NCI-H2081 treated with DMSO at 0.1 percent for 48 hours (cell line): Measurements from ENCODE around the gene GNB1L.

Experiments
- DNase-seq: peaks from one replicate; lab custom pipeline; 2025; lab: John Stamatoyannopoulos, UW

The GNB1L gene

GRCh38 chr22:19876314-19876940, 21.8 kb upstream of the GNB1L start:
- no peak for DNase-seq

- no peak for DNase-seq
These were observed 21.0 kb upstream of the GNB1L start for GRCh38 chr22:19875531-19876313.

GRCh38 chr22:19875061-19875530, 20.4 kb upstream of the GNB1L start:
- no peak for DNase-seq

GRCh38 chr22:19874307-19875060, 19.8 kb upstream of the GNB1L start:
- DNase-seq: no peak

GRCh38 chr22:19873960-19874306, 19.3 kb upstream of the GNB1L start:
- no peak for DNase-seq

GRCh38 chr22:19873138-19873959, 18.7 kb upstream of the GNB1L start:
- DNase-seq: no peak

- DNase-seq: no peak
These were observed 18.1 kb upstream of the GNB1L start for GRCh38 chr22:19872779-19873137.

GRCh38 chr22:19871845-19872778, 17.4 kb upstream of the GNB1L start:
- DNase-seq: no peak

- DNase-seq: no peak
These were observed 16.6 kb upstream of the GNB1L start for GRCh38 chr22:19871023-19871844.

- DNase-seq: no peak
These were observed 15.7 kb upstream of the GNB1L start for GRCh38 chr22:19870153-19871022.

GRCh38 chr22:19869497-19870152, 15.0 kb upstream of the GNB1L start:
- DNase-seq: no peak

- DNase-seq: no peak
These were observed 14.2 kb upstream of the GNB1L start for GRCh38 chr22:19868773-19869471.

GRCh38 chr22:19868333-19868732, 13.7 kb upstream of the GNB1L start:
- DNase-seq: no peak

- no peak for DNase-seq
These were observed 12.9 kb upstream of the GNB1L start for GRCh38 chr22:19867617-19868016.

GRCh38 chr22:19866665-19867009, 12.0 kb upstream of the GNB1L start:
- DNase-seq: no peak

GRCh38 chr22:19865141-19865829, 10.6 kb upstream of the GNB1L start:
- DNase-seq: no peak

GRCh38 chr22:19864538-19865106, 9.9 kb upstream of the GNB1L start:
- DNase-seq: no peak
